ENCODE data around the gene GAGE13.
"Not testable (repeated sequence)": the region's sequence is repeated elsewhere in the genome, so short reads cannot be mapped to it uniquely, and the experiment has no call there.

The GAGE13 gene

GRCh38 chrX:49312176-49312575, 19.2 kb upstream of the GAGE13 start:
- no peak for TF ChIP-seq GATA2 (IDR thresholded peaks at IDR 0.05; ENCODE audit: low read depth, low read length)
- no peak for TF ChIP-seq GATA3 (IDR thresholded peaks at IDR 0.05; ENCODE audit: low read depth, low read length)

DNA sequence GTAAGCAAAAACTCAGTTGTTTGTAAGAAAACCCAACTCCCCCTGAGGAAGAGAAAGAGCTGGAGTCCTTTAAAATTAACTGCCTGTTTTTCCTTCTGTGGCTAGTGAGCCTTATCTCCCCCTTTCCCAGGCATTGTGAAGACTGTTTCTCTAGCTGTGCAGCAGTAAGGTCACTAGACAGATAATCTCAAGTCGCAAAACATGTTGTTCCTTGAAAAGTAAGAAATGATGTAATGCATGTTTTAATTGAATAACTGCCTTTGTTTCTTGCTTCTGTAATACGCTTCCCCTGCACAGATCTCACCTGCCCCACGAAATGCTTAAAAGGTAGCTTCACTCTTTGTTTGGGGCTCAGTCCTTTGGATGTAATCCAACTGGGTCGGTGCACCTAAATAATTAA, 15.3 kb upstream of the GAGE13 start:
- TF ChIP-seq GATA3 (IDR thresholded peaks at IDR 0.05; ENCODE audit: low read depth, low read length) (no peak), GATA2 (IDR thresholded peaks at IDR 0.05; ENCODE audit: low read depth, low read length) (no peak)

DNA sequence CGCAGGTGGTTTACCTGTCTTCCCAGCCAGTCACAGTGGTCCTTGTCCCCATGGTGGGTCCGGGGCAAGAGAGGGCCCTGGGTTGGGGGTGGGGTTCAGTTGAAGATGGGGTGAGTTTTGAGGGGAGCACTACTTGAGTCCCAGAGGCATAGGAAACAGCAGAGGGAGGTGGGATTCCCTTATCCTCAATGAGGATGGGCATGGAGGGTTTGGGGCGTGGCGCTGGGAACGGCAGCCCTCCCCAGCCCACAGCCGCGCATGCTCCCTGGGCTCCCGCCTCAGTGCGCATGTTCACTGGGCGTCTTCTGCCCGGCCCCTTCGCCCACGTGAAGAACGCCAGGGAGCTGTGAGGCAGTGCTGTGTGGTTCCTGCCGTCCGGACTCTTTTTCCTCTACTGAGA, 9.6 kb upstream of the GAGE13 start, which contains the start of gene GAGE12J:
GAGE12J (plus strand) TSS at position 301 of the 400 bp plus-strand sequence. CDS start 1,157 bp downstream, outside the sequence.
- TF ChIP-seq GATA2, GATA3 (IDR thresholded peaks at IDR 0.05; ENCODE audit: low read depth, low read length): not testable (repeated sequence)

Measured in SH-SY5Y (cell line).